HCT116 (cell line): ENCODE data around the gene TUBA1C. TPM values are rescaled to one million over a fixed set of nuclear protein-coding genes. Genes with fewer than 3 reads are reported as not detected.
"Not testable (repeated sequence)": the region's sequence is repeated elsewhere in the genome, so short reads cannot be mapped to it uniquely, and the experiment has no call there.

Experiments
- ATAC-seq: fragments of 200-7000 bp; cut with Tn5 transposase; 2 replicates; pipeline ENCODE4 v1.9.1; 2020; ENCODE audit warnings: mild to moderate bottlenecking, moderate library complexity
- BruUV-seq: library from RNA; stranded (reverse); fragments of 400-500 nt; replicated peaks from 2 replicates; lab custom pipeline; 2021; lab: Mats Ljungman, UMichigan
- CTCF ChIA-PET: fragments of 300-600 bp; sonication (Branson Sonifier 250); formaldehyde crosslinking; loops from one replicate; lab custom pipeline; 2021; ENCODE audit warnings: antibody characterized with exemption; lab: Charles Lee
- POLR2A ChIA-PET: fragments of 300-600, 350-600 bp; sonication (Branson Sonifier 250); formaldehyde crosslinking; loops from one replicate; lab custom pipeline; 2021; ENCODE audit warnings: antibody characterized with exemption; lab: Charles Lee
- RAD21 ChIA-PET, 2 experiments: fragments of 300-600 bp; sonication (Branson Sonifier 250); formaldehyde crosslinking; loops; one replicate each; lab custom pipeline; 2023; ENCODE audit warnings: low total read pairs in 2 of 2; ENCODE audit not compliant: uncharacterized antibody in 2 of 2, unreplicated experiment in 2 of 2, low non-redundant PET in 1 of 2; lab: Charles Lee
- DNase-seq: peaks from one replicate; pipeline ENCODE4 v3.0.0-alpha.2; 2010; ENCODE audit warnings: low read depth, low spot score
- H2AFZ ChIP-seq: fragments of 200-600 bp; shearing (Covaris generic), sonication (generic); 2 replicates; pipeline ENCODE4 v1.6.1; 2017; ENCODE audit warnings: low read depth, mixed run types, mixed read lengths, antibody characterized with exemption, low read length; ENCODE audit not compliant: poor library complexity, severe bottlenecking
- H3K27ac ChIP-seq: 2 replicates; pipeline ENCODE4 v1.5.1; 2012; ENCODE audit warnings: low read depth, low read length
- H3K27me3 ChIP-seq: fragments of 200-600 bp; sonication (generic); 2 replicates; pipeline ENCODE4 v1.6.1; 2016; ENCODE audit warnings: mixed run types, low read length, mixed read lengths; ENCODE audit not compliant: insufficient read depth
- H3K36me3 ChIP-seq, 2 experiments: fragments of 200-500 bp in 1 of 2; fragments of 200-600 bp in 1 of 2; sonication (Bioruptor generic) in 1 of 2; sonication (generic) in 1 of 2; 2 replicates each; pipeline versions ENCODE4 v1.5.1 to v1.6.1; 2014 to 2016; ENCODE audit warnings: low read length in 2 of 2, inconsistent platforms in 1 of 2, mixed read lengths in 1 of 2, mixed run types in 1 of 2; ENCODE audit not compliant: insufficient read depth in 2 of 2, control insufficient read depth in 1 of 2
- H3K4me1 ChIP-seq, 2 experiments: fragments of 200-600 bp in 1 of 2; sonication (generic) in 1 of 2; 2 replicates each; pipeline versions ENCODE4 v1.5.1 to v1.6.1; 2012 to 2017; ENCODE audit warnings: low read length in 2 of 2, inconsistent platforms in 1 of 2, mild to moderate bottlenecking in 1 of 2, mixed read lengths in 1 of 2, mixed run types in 1 of 2, moderate library complexity in 1 of 2; ENCODE audit not compliant: insufficient read depth in 2 of 2, control insufficient read depth in 1 of 2
- H3K4me2 ChIP-seq: fragments of 200-600 bp; sonication (generic); 2 replicates; pipeline ENCODE4 v1.6.1; 2017; ENCODE audit warnings: mixed run types, low read length, mixed read lengths
- H3K4me3 ChIP-seq, 2 experiments: fragments of 200-600 bp in 1 of 2; sonication (generic) in 1 of 2; replicated peaks in 1 of 2; 2 replicates each; pipeline ENCODE4 v1.5.1; 2011 to 2016; ENCODE audit warnings: low read length in 2 of 2, control low read depth in 1 of 2, low read depth in 1 of 2, mild to moderate bottlenecking in 1 of 2, mixed read lengths in 1 of 2, mixed run types in 1 of 2
- H3K79me2 ChIP-seq: fragments of 200-600 bp; sonication (generic); 2 replicates; pipeline ENCODE4 v1.6.1; 2017; ENCODE audit warnings: mild to moderate bottlenecking, mixed run types, low read length, moderate library complexity, mixed read lengths; ENCODE audit not compliant: insufficient read depth
- H3K9ac ChIP-seq: fragments of 200-600 bp; sonication (generic); 2 replicates; pipeline ENCODE4 v1.6.1; 2016; ENCODE audit warnings: low read length, mixed read lengths
- H3K9me2 ChIP-seq: fragments of 200-600 bp; sonication (generic), shearing (Covaris generic); 2 replicates; pipeline ENCODE4 v1.6.1; 2017; ENCODE audit warnings: mixed run types, mild to moderate bottlenecking, moderate library complexity; ENCODE audit not compliant: insufficient read depth
- H3K9me3 ChIP-seq, 2 experiments: fragments of 200-500 bp in 1 of 2; fragments of 200-600 bp in 1 of 2; sonication (Bioruptor generic) in 1 of 2; sonication (generic) in 1 of 2; 2 replicates each; pipeline ENCODE4 v1.6.1; 2014 to 2017; ENCODE audit warnings: low read length in 2 of 2, mixed read lengths in 2 of 2, inconsistent platforms in 1 of 2, low read depth in 1 of 2, mild to moderate bottlenecking in 1 of 2, mixed run types in 1 of 2, moderate library complexity in 1 of 2; ENCODE audit not compliant: control insufficient read depth in 1 of 2, insufficient read depth in 1 of 2
- H4K20me1 ChIP-seq: fragments of 200-600 bp; sonication (generic), shearing (Covaris generic); 2 replicates; pipeline ENCODE4 v1.6.1; 2017; ENCODE audit warnings: mixed run types, mild to moderate bottlenecking, moderate library complexity; ENCODE audit not compliant: insufficient read depth
- CEBPB ChIP-seq: IDR thresholded peaks from 2 replicates; pipeline ENCODE4 v1.6.1; 2012; ENCODE audit warnings: low read depth
- EGR1 ChIP-seq: IDR thresholded peaks from 2 replicates; pipeline ENCODE4 v1.6.1; 2012; ENCODE audit warnings: low read depth
- EZH2 ChIP-seq: fragments of 200-600 bp; sonication (generic); IDR thresholded peaks from 2 replicates; pipeline ENCODE4 v1.6.1; 2017; ENCODE audit warnings: antibody characterized with exemption, mixed run types
- JUND ChIP-seq: IDR thresholded peaks from 2 replicates; pipeline ENCODE4 v1.6.1; 2012
- POLR2A ChIP-seq: IDR thresholded peaks from 2 replicates; pipeline ENCODE4 v1.7.0; 2011; ENCODE audit warnings: borderline replicate concordance; ENCODE audit not compliant: insufficient read depth, insufficient read length; ENCODE audit errors: extremely low read depth
- POLR2AphosphoS5 ChIP-seq: IDR thresholded peaks from 2 replicates; pipeline ENCODE4 v1.6.1; 2011; ENCODE audit warnings: mild to moderate bottlenecking, low read depth, low read length, moderate library complexity
- RAD21 ChIP-seq: IDR thresholded peaks from 2 replicates; pipeline ENCODE4 v1.6.1; 2012; ENCODE audit warnings: low read depth, mild to moderate bottlenecking
- SIN3A ChIP-seq: IDR thresholded peaks from 2 replicates; pipeline ENCODE4 v1.6.1; 2012; ENCODE audit warnings: low read depth
- SP1 ChIP-seq: IDR thresholded peaks from 2 replicates; pipeline ENCODE4 v1.6.1; 2012; ENCODE audit warnings: low read depth
- YY1 ChIP-seq: IDR thresholded peaks from 2 replicates; pipeline ENCODE4 v1.6.1; 2011; ENCODE audit warnings: low read length, low read depth, moderate library complexity, mild to moderate bottlenecking; ENCODE audit not compliant: insufficient replicate concordance; ENCODE audit errors: extremely low read depth
- ZFX ChIP-seq: fragments of 450-650 bp; IDR thresholded peaks from 2 replicates; pipeline ENCODE4 v1.6.1; 2017
- ZNF274 ChIP-seq: fragments of 200-500 bp; sonication (Bioruptor generic); IDR thresholded peaks from 2 replicates; pipeline ENCODE4 v1.6.1; 2014; ENCODE audit warnings: mild to moderate bottlenecking, low read depth, low read length, inconsistent platforms
- intact Hi-C: fragments of 100-400 bp; cut with micrococcal nuclease; formaldehyde crosslinking; loops from 2 replicates; pipeline ENCODE4 v1.10.0; 2022
- total RNA-seq: library from RNA; stranded (reverse); gene quantifications from one replicate; pipeline ENCODE4 v1.2.1, GENCODE V29; 2021; ENCODE audit not compliant: unreplicated experiment

TUBA1C gene
- total RNA-seq, 1 experiment from 2014 or later = 571 TPM

DNA sequence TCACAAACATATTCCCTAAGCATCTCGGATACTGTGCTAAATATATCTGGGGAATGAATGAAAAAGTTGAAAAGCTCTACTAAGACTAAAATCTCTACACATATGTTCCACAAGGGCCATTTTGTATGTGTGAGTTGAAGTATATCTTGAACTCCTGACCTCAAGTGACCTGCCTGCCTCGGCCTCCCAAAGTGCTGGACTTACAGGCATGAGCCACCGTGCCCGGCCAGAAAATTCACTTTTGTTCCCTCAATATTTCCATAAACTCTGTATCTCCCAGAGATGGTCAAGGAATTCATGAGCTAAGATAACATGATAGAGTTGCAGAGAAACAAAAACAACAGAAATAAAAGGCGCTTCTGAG, 1.5 kb upstream of the TUBA1C start:
- ATAC-seq (no peak), DNase-seq (no peak)
- peak overlapping the region; percentile 100 for H3K9ac ChIP-seq
- H3K4me3 ChIP-seq = peak overlapping the region; percentile 58 to 98
- RAD21 ChIA-PET = interaction anchor here in 1 of 2 experiments (0.7 kb wide), 1 partner anchor 582 kb away, joined by 3 read pairs; the partner anchor contains the start of gene KANSL2
- no peaks in the 10 kb centered on the region for H3K9me2 ChIP-seq
- CTCF ChIA-PET = interaction anchor here (0.6 to 1.9 kb wide), 5 partner anchors 28 to 907 kb away, joined by 3 to 5 read pairs (median 4); no protein-coding TSS in a partner anchor
- H3K27ac ChIP-seq = peak overlapping the region; percentile 99
- peaks cover 47% of the 10 kb centered on the region for H3K79me2 ChIP-seq
- peaks cover 16% of the 10 kb centered on the region; the same call in 1 of the 2 replicates for H4K20me1 ChIP-seq
- peaks cover 0 to 20% of the 10 kb centered on the region in 2 experiments; a peak in 2 of 4 replicates for H3K36me3 ChIP-seq
- H3K9me3 ChIP-seq = no peaks in the 10 kb centered on the region
- intact Hi-C loops = no loop called here
- H3K4me2 ChIP-seq = peak overlapping the region; percentile 91
- POLR2A ChIA-PET = interaction anchor here (0.6 to 1.7 kb wide), 6 partner anchors 10 to 317 kb away, joined by 3 to 6 read pairs (median 3); partner anchors contain the start of genes DNAJC22 and TUBA1A
- no peak for TF ChIP-seq RAD21
- TF ChIP-seq EZH2 = no peak
- no peak for TF ChIP-seq ZNF274
- no peak for TF ChIP-seq CEBPB
- H2AFZ ChIP-seq = no peak overlapping the region
- BruUV-seq = no TSS peak
- peaks cover 23 to 39% of the 10 kb centered on the region in 2 experiments for H3K4me1 ChIP-seq
- H3K27me3 ChIP-seq = no peaks in the 10 kb centered on the region

- intact Hi-C loops = loop anchor here (1.0 kb wide), 1 partner anchor 133 kb away; the partner anchor contains the start of gene TUBA1B
- DNase-seq (no peak), ATAC-seq (peak; percentile 60)
- peak; percentile 93 for TF ChIP-seq EGR1
- TF ChIP-seq SP1 = no peak
- TF ChIP-seq ZFX = no peak
- TF ChIP-seq JUND = no peak
- TF ChIP-seq POLR2AphosphoS5 = peak; percentile 36
- TF ChIP-seq YY1 = peak; percentile 29
- no peak; the same call in 1 of the 2 replicates for TF ChIP-seq SIN3A
- TF ChIP-seq POLR2A = no peak
- peaks cover 23 to 46% of the 10 kb centered on the region in 2 experiments for H3K4me1 ChIP-seq
- H3K36me3 ChIP-seq = peaks cover 0 to 29% of the 10 kb centered on the region in 2 experiments; a peak in 2 of 4 replicates
- peak overlapping the region; percentile 99 for H3K27ac ChIP-seq
- peak overlapping the region; percentile 58 to 98 for H3K4me3 ChIP-seq
- H3K9ac ChIP-seq = peak overlapping the region; percentile 100
- no TSS peak for BruUV-seq
- no peaks in the 10 kb centered on the region for H3K27me3 ChIP-seq
- H3K79me2 ChIP-seq = peaks cover 58% of the 10 kb centered on the region
- peaks cover 26% of the 10 kb centered on the region; the same call in 1 of the 2 replicates for H4K20me1 ChIP-seq
- RAD21 ChIA-PET = no interaction called here
- H3K9me3 ChIP-seq = no peaks in the 10 kb centered on the region
- POLR2A ChIA-PET = interaction anchor here (0.9 to 1.8 kb wide), 8 partner anchors 9 to 134 kb away, joined by 3 to 6 read pairs (median 3); partner anchors contain the start of genes TUBA1A and TUBA1B
- CTCF ChIA-PET = interaction anchor here (1.2 to 1.9 kb wide), 2 partner anchors 83 to 94 kb away, joined by 4 to 5 read pairs; no protein-coding TSS in a partner anchor
- H2AFZ ChIP-seq = no peak overlapping the region
- H3K4me2 ChIP-seq = peak overlapping the region; percentile 91
- no peaks in the 10 kb centered on the region for H3K9me2 ChIP-seq
These were observed 413 bp upstream of the TUBA1C start for GRCh38 chr12:49264466-49264872.

DNA sequence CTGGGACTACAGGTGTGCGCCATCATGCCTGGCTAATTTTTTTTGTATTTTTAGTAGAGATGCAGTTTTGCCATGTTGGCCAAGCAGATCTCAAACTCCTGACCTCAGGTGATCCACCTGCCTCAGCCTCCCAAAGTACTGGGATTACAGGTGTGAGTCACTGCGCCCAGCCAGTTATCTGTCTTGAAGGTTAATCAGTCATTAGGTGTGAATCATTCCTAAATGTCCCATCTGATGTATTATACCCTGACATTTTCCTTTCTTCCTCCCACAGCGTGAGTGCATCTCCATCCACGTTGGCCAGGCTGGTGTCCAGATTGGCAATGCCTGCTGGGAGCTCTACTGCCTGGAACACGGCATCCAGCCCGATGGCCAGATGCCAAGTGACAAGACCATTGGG, 4.3 kb downstream of the TUBA1C start:
- H3K4me3 ChIP-seq, H3K4me2 ChIP-seq, H2AFZ ChIP-seq, H3K9me3 ChIP-seq, BruUV-seq, H3K27ac ChIP-seq, ATAC-seq, intact Hi-C loops, DNase-seq, RAD21 ChIA-PET, H3K27me3 ChIP-seq, H3K9me2 ChIP-seq, CTCF ChIA-PET, H3K9ac ChIP-seq: not testable (repeated sequence)
- peaks cover 71% of the 10 kb centered on the region for H3K79me2 ChIP-seq
- H3K36me3 ChIP-seq = peaks cover 23 to 67% of the 10 kb centered on the region in 2 experiments
- peaks cover 13 to 28% of the 10 kb centered on the region in 2 experiments for H3K4me1 ChIP-seq
- peaks cover 56% of the 10 kb centered on the region; the same call in 1 of the 2 replicates for H4K20me1 ChIP-seq
- POLR2A ChIA-PET = interaction anchor here (1.7 kb wide), 1 partner anchor 8 kb away, joined by 7 read pairs; no protein-coding TSS in a partner anchor
